Colonic mucosa (tissue), 4 donors: ENCODE data around the gene HSPA1L. TPM values are rescaled to one million over a fixed set of nuclear protein-coding genes. Genes with fewer than 3 reads are reported as not detected.
"Not testable (repeated sequence)": the region's sequence is repeated elsewhere in the genome, so short reads cannot be mapped to it uniquely, and the experiment has no call there.

Experiments used
- DNase-seq: peaks from one replicate; pipeline ENCODE4 v3.0.0-alpha.2; 2020
- H3K27ac ChIP-seq: fragments of 200-600 bp; one replicate; pipeline ENCODE4 v1.8.0; 2021
- H3K27me3 ChIP-seq: fragments of 200-600 bp; one replicate; pipeline ENCODE4 v1.8.0; 2021
- H3K36me3 ChIP-seq: fragments of 200-600 bp; one replicate; pipeline ENCODE4 v1.8.0; 2021
- H3K4me1 ChIP-seq: fragments of 200-600 bp; one replicate; pipeline ENCODE4 v1.8.0; 2021; ENCODE audit warnings: mild to moderate bottlenecking
- H3K4me3 ChIP-seq: fragments of 200-600 bp; one replicate; pipeline ENCODE4 v1.8.0; 2021
- H3K9ac ChIP-seq, 2 donors: one replicate each; pipeline ENCODE4 v1.7.0; 2013; ENCODE audit warnings: control low read depth in 2 of 2, low read depth in 2 of 2, low read length in 2 of 2
- H3K9me3 ChIP-seq: fragments of 200-600 bp; one replicate; pipeline ENCODE4 v1.8.0; 2021
- CTCF ChIP-seq: fragments of 200-600 bp; IDR thresholded peaks from one replicate; pipeline ENCODE4 v1.8.0; 2022; ENCODE audit warnings: antibody characterized with exemption, mild to moderate bottlenecking
- intact Hi-C: fragments of 100-400 bp; cut with DNase I; formaldehyde crosslinking; loops from one replicate; pipeline ENCODE4 v1.14.1; 2022
- total RNA-seq, 2 donors: library from RNA; stranded (reverse); fragmentation: NEBNext Ultra II Directional in 1 of 2; extraction: Animal tissue kit (Norgen Biotek cat#: 25700) in 1 of 2; gene quantifications; one replicate each; pipeline ENCODE4 v1.2.1, GENCODE V29; 2021
- donor health status: healthy.
- donor health status: DM: no; HTN: no; CAD: no.
- donor health status: DM: no; HTN: no; CAD: no.

The HSPA1L gene
- total RNA-seq, 2 donors from 2014 or later, result 0.98 to 1.4 TPM

- Histone ChIP-seq H3K27ac (peak overlapping the region; percentile 93), H3K9ac (peak overlapping the region; percentile 92 to 98), H3K9me3 (no peaks in the 10 kb centered on the region), H3K36me3 (no peaks in the 10 kb centered on the region), H3K27me3 (no peaks in the 10 kb centered on the region), H3K4me3 (peak overlapping the region; percentile 99), H3K4me1 (peaks cover 5% of the 10 kb centered on the region)
- intact Hi-C loops, result no loop called here
- TF ChIP-seq CTCF, result no peak
- no peak for DNase-seq
Observed at GRCh38 chr6:31794294-31794865, 20.7 kb downstream of the HSPA1L start.

- H3K4me1 ChIP-seq, intact Hi-C loops, H3K36me3 ChIP-seq, H3K4me3 ChIP-seq, H3K27me3 ChIP-seq, DNase-seq, H3K9me3 ChIP-seq, H3K27ac ChIP-seq: not testable (repeated sequence)
- peak overlapping the region in 1 of 2 donors; percentile 98 for H3K9ac ChIP-seq
Observed at GRCh38 chr6:31793927-31794245, 21.2 kb downstream of the HSPA1L start.

GRCh38 chr6:31792761-31793171, 22.3 kb downstream of the HSPA1L start:
- Histone ChIP-seq H3K4me1 (peaks cover 5% of the 10 kb centered on the region), H3K27me3 (no peaks in the 10 kb centered on the region), H3K27ac (no peak overlapping the region), H3K9me3 (no peaks in the 10 kb centered on the region), H3K36me3 (no peaks in the 10 kb centered on the region), H3K4me3 (no peak overlapping the region), H3K9ac (no peak overlapping the region)
- no peak for DNase-seq
- TF ChIP-seq CTCF, result no peak
- intact Hi-C loops, result no loop called here

- no peaks in the 10 kb centered on the region for H3K36me3 ChIP-seq
- H3K4me3 ChIP-seq, result no peak overlapping the region
- no peak for TF ChIP-seq CTCF
- no peak overlapping the region for H3K9ac ChIP-seq
- no peak for DNase-seq
- no peaks in the 10 kb centered on the region for H3K27me3 ChIP-seq
- peaks cover 5% of the 10 kb centered on the region for H3K4me1 ChIP-seq
- H3K27ac ChIP-seq, result no peak overlapping the region
- intact Hi-C loops, result no loop called here
- no peaks in the 10 kb centered on the region for H3K9me3 ChIP-seq
Observed at GRCh38 chr6:31792090-31792374, 23.1 kb downstream of the HSPA1L start.

- no peaks in the 10 kb centered on the region for H3K9me3 ChIP-seq
- TF ChIP-seq CTCF, result peak; percentile 38
- peaks cover 5% of the 10 kb centered on the region for H3K4me1 ChIP-seq
- DNase-seq, result no peak
- no peaks in the 10 kb centered on the region for H3K36me3 ChIP-seq
- no peak overlapping the region for H3K27ac ChIP-seq
- no peak overlapping the region for H3K9ac ChIP-seq
- no peak overlapping the region for H3K4me3 ChIP-seq
- intact Hi-C loops, result no loop called here
- no peaks in the 10 kb centered on the region for H3K27me3 ChIP-seq
Observed at GRCh38 chr6:31791324-31792089, 23.6 kb downstream of the HSPA1L start.

- intact Hi-C loops, result no loop called here
- Histone ChIP-seq H3K9me3 (no peaks in the 10 kb centered on the region), H3K27me3 (no peaks in the 10 kb centered on the region), H3K4me3 (no peak overlapping the region), H3K36me3 (no peaks in the 10 kb centered on the region), H3K4me1 (no peaks in the 10 kb centered on the region), H3K9ac (no peak overlapping the region), H3K27ac (no peak overlapping the region)
- TF ChIP-seq CTCF, result no peak
- DNase-seq, result no peak
Observed at GRCh38 chr6:31785475-31785874, 29.6 kb downstream of the HSPA1L start.
